GM12873 (cell line): ENCODE measurements around the gene C2CD4D.

Experiments
- CTCF ChIP-seq: IDR thresholded peaks from 2 replicates; pipeline ENCODE4 v1.5.1; 2012; ENCODE audit warnings: low read depth, mild to moderate bottlenecking, moderate library complexity, low read length, control low read depth; ENCODE audit not compliant: insufficient read depth; ENCODE audit errors: missing control alignments

The C2CD4D gene

DNA sequence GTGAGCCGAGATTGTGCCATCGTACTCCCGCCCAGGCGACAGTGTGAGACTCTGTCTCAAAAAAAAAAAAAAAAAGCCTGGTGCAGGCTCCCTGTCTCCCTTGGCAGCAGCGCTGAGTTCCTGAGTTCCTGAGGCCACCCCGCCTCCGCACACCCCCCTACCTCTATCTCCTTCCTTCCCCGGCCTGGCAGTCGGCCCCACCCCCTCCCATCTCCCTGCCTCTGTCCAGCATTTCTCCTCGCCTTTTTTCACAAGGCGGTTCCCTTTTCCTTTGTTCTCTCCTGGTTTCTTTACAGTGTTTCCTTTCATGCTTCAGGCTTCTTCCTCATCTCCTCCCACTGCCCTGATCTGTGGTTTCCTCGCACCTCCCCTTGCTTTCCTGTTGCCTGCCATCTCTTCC lies 10.7 kb downstream of the C2CD4D start:
- TF ChIP-seq CTCF, result no peak

- no peak for TF ChIP-seq CTCF
Observed at GRCh38 chr1:151827853-151828252, 11.8 kb downstream of the C2CD4D start.

GRCh38 chr1:151825751-151826660 lies 13.6 kb downstream of the C2CD4D start:
- TF ChIP-seq CTCF, result no peak

GRCh38 chr1:151825204-151825603 lies 14.4 kb downstream of the C2CD4D start:
- no peak for TF ChIP-seq CTCF

DNA sequence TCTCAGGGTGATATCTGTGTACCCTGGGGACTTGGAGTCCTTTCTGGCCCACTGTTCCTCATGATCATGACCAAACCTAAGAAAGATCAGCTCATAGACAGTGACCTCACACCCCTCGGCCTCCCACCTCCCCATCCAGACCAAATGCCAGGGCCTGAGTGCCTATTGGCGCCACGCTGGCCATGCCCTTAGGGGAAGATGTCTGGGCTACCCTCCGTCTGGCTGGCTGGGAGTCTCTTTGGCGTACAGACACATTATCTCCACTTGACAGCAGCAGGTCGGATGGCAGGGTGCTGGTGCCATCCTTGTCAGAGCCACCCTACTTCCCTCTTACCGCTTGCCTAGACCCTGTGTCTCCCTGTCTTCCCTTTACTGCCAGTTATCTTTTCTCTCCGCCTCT lies 16.4 kb downstream of the C2CD4D start:
- TF ChIP-seq CTCF, result no peak

- TF ChIP-seq CTCF, result no peak
Observed at GRCh38 chr1:151822404-151822803, 17.2 kb downstream of the C2CD4D start.

DNA sequence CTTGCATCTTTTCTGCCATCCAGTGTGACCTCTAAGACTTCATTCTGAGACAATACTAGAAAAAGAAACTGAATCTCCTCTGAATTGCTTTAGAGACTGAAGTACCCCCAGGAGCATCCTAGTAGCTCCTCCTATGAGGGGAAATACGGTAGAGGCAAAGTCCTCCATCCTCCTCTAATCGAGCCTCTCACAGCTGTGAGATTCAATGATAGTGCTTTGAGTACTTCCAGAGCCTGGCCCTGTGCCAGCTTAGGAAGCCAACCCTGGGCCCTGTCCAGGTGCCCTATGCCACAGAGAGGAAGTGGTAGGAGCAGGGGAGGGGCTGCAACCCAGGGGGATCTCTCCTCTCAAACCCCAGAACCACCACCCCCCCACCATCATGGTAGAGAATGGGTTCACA lies 18.7 kb downstream of the C2CD4D start:
- no peak for TF ChIP-seq CTCF
